Stomach (tissue), 9 donors: ENCODE results near the gene SMAD6. TPM values are rescaled to one million over a fixed set of nuclear protein-coding genes. Genes with fewer than 3 reads are reported as not detected.

ENCODE experiments used
- DNase-seq, 2 donors: peaks; one replicate each; pipeline versions ENCODE4 v3.0.0 to v3.0.0-alpha.2; 2013 to 2019
- H3K27ac ChIP-seq, 5 donors: fragments of 200-600 bp in 4 of 5; sonication (generic) in 4 of 5; one replicate each; pipeline ENCODE4 v1.5.1; 2013 to 2019; ENCODE audit warnings: mild to moderate bottlenecking in 1 of 5, moderate library complexity in 1 of 5
- H3K27me3 ChIP-seq, 3 donors: fragments of 200-600 bp; sonication (generic); one replicate each; pipeline ENCODE4 v1.5.1; 2017 to 2019; ENCODE audit warnings: mixed run types in 1 of 3
- H3K36me3 ChIP-seq, 4 donors: fragments of 200-600 bp; sonication (generic); 1 replicate in 3 of 4; 2 replicates in 1 of 4; pipeline ENCODE4 v1.5.1; 2016 to 2019
- H3K4me1 ChIP-seq, 4 donors: fragments of 200-600 bp; sonication (generic); one replicate each; pipeline ENCODE4 v1.5.1; 2016 to 2019
- H3K4me3 ChIP-seq, 4 donors: fragments of 200-600 bp; sonication (generic) in 3 of 4; one replicate each; pipeline ENCODE4 v1.5.1; 2016 to 2019; ENCODE audit warnings: mild to moderate bottlenecking in 1 of 4
- H3K9me3 ChIP-seq, 4 donors: fragments of 200-600 bp; sonication (generic); one replicate each; pipeline ENCODE4 v1.5.1; 2016 to 2019
- EP300 ChIP-seq: sonication (generic); formaldehyde crosslinking; IDR thresholded peaks from one replicate; pipeline ENCODE4 v1.6.1; 2017; ENCODE audit warnings: antibody characterized with exemption
- POLR2A ChIP-seq, 4 donors: fragments of 450-650 bp; IDR thresholded peaks; one replicate each; pipeline ENCODE4 v1.6.1; 2016; ENCODE audit warnings: antibody characterized with exemption in 4 of 4, control low read depth in 2 of 4, mild to moderate bottlenecking in 1 of 4, moderate library complexity in 1 of 4
- POLR2AphosphoS5 ChIP-seq, 3 donors: sonication (generic); formaldehyde crosslinking; IDR thresholded peaks; one replicate each; pipeline ENCODE4 v1.6.1; 2016; ENCODE audit warnings: antibody characterized with exemption in 3 of 3
- WGBS, 5 donors: extraction: QIAGEN DNeasy Blood & Tissue Kit in 3 of 5; methylation state at CpG; one replicate each; pipeline versions ENCODE4 v1.1.5 to v1.1.7; 2013 to 2018; 5-methylcytosine and 5-hydroxymethylcytosine counted together
- intact Hi-C: fragments of 100-400 bp; cut with DNase I; formaldehyde crosslinking; loops from one replicate; pipeline ENCODE4 v1.15.1; 2023; ENCODE audit warnings: low total_unique reads
- polyA plus RNA-seq, 3 donors: library from polyadenylated mRNA; stranded (reverse); fragments of 200-250 nt; gene quantifications; one replicate each; pipeline ENCODE4 v1.2.3, GENCODE V29; 2013
- total RNA-seq, 5 donors: library from RNA; depleted of rRNA; stranded (reverse); fragments of >200 nt; gene quantifications; one replicate each; pipeline versions ENCODE4 v1.1.0 to v1.2.3, GENCODE V29; 2014 to 2016
- TF ChIP-seq, protein P1 (sequence below), 7 experiments: fragments of 450-650 bp in 4 of 7; fragments of 200-600 bp in 3 of 7; sonication (generic) in 3 of 7; IDR thresholded peaks; one replicate each; pipeline ENCODE4 v1.5.1; 2016 to 2019; ENCODE audit warnings: antibody characterized with exemption in 7 of 7, control low read depth in 2 of 7, mild to moderate bottlenecking in 1 of 7
- donor health status: healthy with polysubstance abuse.
- donor health status: Bipolar disorder and iron deficiency.
- donor health status: healthy.

SMAD6 gene
- total and polyA plus RNA-seq, 8 donors = 4.0 to 112 (median 28.3) TPM

DNA sequence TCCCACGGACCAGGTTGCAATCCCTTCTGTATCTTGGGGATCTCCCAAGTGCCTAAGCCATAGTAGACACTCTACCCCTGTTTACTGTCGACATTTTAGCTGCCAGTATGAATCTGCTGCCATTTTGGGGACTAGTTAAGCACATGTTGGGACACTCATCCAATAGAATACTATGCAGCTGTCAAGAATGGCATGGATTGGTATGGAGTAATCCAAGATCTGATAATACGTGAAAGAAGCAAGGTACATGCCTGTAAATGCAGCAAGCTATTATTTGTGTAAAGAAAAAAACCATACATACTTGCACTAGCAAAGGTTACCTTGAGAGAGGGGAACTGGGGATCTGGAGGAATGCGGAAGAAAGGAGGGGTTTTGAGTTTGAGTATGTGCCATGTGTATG lies 129.3 kb downstream of the SMAD6 start:
- Histone ChIP-seq H3K27ac (no peak overlapping the region), H3K9me3 (no peaks in the 10 kb centered on the region), H3K27me3 (no peaks in the 10 kb centered on the region), H3K4me3 (no peak overlapping the region), H3K4me1 (no peaks in the 10 kb centered on the region), H3K36me3 (no peaks in the 10 kb centered on the region)
- WGBS, 5 donors = 85 to 92% (median 87%) methylated on average over 4 of the region's 4 CpGs
- no peak for DNase-seq
- TF ChIP-seq, protein P1, sequence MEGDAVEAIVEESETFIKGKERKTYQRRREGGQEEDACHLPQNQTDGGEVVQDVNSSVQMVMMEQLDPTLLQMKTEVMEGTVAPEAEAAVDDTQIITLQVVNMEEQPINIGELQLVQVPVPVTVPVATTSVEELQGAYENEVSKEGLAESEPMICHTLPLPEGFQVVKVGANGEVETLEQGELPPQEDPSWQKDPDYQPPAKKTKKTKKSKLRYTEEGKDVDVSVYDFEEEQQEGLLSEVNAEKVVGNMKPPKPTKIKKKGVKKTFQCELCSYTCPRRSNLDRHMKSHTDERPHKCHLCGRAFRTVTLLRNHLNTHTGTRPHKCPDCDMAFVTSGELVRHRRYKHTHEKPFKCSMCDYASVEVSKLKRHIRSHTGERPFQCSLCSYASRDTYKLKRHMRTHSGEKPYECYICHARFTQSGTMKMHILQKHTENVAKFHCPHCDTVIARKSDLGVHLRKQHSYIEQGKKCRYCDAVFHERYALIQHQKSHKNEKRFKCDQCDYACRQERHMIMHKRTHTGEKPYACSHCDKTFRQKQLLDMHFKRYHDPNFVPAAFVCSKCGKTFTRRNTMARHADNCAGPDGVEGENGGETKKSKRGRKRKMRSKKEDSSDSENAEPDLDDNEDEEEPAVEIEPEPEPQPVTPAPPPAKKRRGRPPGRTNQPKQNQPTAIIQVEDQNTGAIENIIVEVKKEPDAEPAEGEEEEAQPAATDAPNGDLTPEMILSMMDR (IDR thresholded peaks at IDR 0.05) = no peak
- TF ChIP-seq EP300 (no peak), POLR2A (IDR thresholded peaks at IDR 0.05) (no peak), POLR2AphosphoS5 (IDR thresholded peaks at IDR 0.05) (no peak)
- intact Hi-C loops = no loop called here

DNA sequence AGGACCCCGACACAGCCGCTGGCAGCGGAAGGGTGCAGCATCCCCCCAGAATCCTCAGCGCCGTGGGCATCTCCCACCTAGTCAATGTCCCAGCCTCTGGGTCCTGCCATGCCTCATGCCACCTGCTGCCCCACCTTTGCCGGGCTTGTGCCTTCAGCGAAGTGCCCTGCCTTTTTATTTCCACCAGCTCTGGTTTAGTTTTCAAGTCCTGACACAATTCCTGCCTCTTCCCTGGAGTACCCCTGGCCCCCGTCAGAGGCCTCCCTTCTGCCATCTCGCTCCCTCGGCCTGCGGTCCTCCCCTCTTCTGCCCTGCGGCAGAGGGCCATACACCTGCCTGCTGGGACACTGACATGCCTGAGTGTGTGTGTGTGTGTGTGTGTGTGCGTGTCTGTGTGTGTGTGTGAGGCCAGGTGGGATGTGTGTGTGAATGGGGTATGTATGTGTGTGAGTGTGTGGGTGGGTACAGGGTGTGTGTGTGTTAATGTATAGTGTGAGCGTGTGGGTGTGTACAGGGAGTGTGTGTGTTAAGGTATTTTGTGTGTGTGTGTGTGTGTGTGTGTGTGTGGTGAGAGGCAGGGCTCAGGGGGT lies 129.9 kb downstream of the SMAD6 start:
- Histone ChIP-seq H3K4me1 (no peaks in the 10 kb centered on the region), H3K27ac (no peak overlapping the region), H3K27me3 (no peaks in the 10 kb centered on the region), H3K36me3 (no peaks in the 10 kb centered on the region), H3K9me3 (no peaks in the 10 kb centered on the region), H3K4me3 (no peak overlapping the region)
- no peak for TF ChIP-seq POLR2A (IDR thresholded peaks at IDR 0.05)
- no peak for TF ChIP-seq EP300
- TF ChIP-seq, protein P1 (IDR thresholded peaks at IDR 0.05) = no peak
- no peak for TF ChIP-seq POLR2AphosphoS5 (IDR thresholded peaks at IDR 0.05)
- intact Hi-C loops = no loop called here
- WGBS, 5 donors = 84 to 96% (median 94%) methylated on average over 14 of the region's 14 CpGs
- no peak for DNase-seq

Other genes with a start within 250 kb of the SMAD6 start
- 10 to 100 TPM in 2 of 5 donors, 1 to 10 TPM in 3; 2.3 to 18.2 (median 9.8) TPM for gene SNAPC5, start 204.5 kb upstream of the SMAD6 start, total RNA-seq
- gene SNAPC5, start 204.5 kb upstream of the SMAD6 start, polyA plus RNA-seq = 10 to 100 TPM; 25.9 to 49.0 (median 31.6) TPM
- gene RPL4, start 197.4 kb upstream of the SMAD6 start, total RNA-seq = 1,000 to 10,000 TPM in 4 of 5 donors, 100 to 1,000 TPM in 1; 994 to 3,031 (median 2,276) TPM
- gene RPL4, start 197.4 kb upstream of the SMAD6 start, polyA plus RNA-seq = 1,000 to 10,000 TPM; 2,383 to 4,395 (median 2,638) TPM
- gene ZWILCH, start 196.9 kb upstream of the SMAD6 start, total RNA-seq = 10 to 100 TPM in 2 of 5 donors, 1 to 10 TPM in 2, under 1 TPM in 1; 0.89 to 46.7 (median 9.9) TPM
- 1 to 10 TPM; 3.5 to 5.6 (median 4.2) TPM for gene ZWILCH, start 196.9 kb upstream of the SMAD6 start, polyA plus RNA-seq
- gene LCTL, start 136.2 kb upstream of the SMAD6 start, total RNA-seq = not detected
- gene LCTL, start 136.2 kb upstream of the SMAD6 start, polyA plus RNA-seq = not detected